Measurements from ENCODE around the gene CUX1.

Gene CUX1

DNA sequence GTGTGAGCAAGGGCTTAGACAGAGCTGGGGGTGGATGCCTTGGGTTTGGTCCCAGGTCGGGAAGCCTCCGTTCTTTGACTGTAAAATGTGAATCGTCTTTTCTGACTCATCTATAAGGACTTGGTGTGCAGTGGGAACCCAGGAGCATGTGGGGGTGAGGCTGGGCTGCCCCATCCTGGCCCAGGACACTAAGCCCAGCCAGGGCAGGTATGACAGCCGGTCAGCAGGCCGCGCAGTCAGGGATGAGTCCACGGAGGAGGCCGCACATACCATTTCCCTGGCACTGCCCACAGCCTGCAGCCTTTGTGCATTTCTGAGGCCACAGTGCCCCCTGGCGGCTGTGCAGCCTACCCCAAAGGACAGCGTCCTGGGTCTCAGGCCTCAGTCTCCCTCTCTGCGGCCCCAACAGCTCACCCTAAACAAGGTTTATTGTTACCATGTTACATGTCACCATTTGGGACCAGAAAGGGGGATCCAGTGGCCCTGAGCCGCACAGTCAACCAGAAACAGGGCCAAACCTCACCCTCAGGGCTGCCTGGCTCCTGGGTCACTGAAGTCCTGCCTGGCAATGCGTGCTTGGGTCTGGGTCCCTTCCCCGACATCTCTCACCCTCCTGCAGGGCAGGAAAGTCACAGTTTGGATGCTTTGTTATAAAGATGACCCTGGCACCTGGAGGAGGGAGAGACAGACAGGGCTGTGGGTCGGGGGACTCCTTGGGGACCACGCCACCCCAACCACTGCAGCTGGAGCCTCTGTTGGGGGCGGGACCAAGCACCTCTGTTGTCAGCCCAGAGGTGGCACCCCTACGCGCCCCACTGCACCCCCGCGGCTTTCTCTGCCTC, 454.9 kb downstream of the CUX1 start:
- DNase-seq (ENCODE audit: low read depth): peak; percentile 75
- no peak overlapping the region for H3K4me3 ChIP-seq (ENCODE audit: low read length)
- TF ChIP-seq, protein P1, sequence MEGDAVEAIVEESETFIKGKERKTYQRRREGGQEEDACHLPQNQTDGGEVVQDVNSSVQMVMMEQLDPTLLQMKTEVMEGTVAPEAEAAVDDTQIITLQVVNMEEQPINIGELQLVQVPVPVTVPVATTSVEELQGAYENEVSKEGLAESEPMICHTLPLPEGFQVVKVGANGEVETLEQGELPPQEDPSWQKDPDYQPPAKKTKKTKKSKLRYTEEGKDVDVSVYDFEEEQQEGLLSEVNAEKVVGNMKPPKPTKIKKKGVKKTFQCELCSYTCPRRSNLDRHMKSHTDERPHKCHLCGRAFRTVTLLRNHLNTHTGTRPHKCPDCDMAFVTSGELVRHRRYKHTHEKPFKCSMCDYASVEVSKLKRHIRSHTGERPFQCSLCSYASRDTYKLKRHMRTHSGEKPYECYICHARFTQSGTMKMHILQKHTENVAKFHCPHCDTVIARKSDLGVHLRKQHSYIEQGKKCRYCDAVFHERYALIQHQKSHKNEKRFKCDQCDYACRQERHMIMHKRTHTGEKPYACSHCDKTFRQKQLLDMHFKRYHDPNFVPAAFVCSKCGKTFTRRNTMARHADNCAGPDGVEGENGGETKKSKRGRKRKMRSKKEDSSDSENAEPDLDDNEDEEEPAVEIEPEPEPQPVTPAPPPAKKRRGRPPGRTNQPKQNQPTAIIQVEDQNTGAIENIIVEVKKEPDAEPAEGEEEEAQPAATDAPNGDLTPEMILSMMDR (conservative IDR thresholded peaks at IDR 0.05; ENCODE audit: low read length): peak; percentile 91

DNA sequence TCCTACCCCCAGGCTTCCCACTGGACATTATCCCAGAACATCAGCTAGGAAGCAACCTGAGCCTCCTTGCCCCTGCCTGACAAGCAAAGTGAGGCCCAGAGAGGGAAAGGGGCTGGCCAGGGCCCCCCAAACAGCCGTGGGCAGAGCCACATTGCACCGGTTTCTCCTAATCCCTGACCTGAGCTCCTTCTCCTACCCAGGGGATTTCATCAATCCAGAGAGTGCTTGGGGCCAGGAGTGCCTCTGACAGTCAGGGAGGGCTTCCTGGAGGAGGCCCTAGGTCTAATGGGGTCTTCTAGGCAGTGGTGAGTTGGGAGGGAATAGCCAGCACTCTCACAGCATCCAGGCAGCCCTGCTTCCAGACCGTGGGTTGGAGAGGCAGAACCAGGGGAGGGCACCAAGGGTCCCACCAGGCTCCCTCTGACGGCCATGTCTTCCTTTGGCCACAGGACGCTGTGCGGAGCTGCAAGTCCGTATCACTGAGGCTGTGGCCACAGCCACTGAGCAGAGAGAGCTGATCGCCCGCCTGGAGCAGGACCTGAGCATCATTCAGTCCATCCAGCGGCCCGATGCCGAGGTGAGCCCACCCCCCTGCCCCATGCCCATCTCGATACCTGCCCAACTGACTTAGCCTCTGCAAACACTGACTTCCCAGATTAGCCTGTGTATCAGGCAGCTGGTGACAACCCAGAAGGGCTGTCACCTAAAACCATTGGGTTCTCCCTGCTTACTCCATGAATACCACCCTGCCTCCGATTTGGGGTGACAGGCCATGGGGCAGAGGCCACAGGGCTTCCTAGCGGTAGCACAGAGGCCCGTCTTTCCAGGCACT, 455.7 kb downstream of the CUX1 start:
- H3K4me3 ChIP-seq (ENCODE audit: low read length): no peak overlapping the region
- TF ChIP-seq, protein P1 (conservative IDR thresholded peaks at IDR 0.05; ENCODE audit: low read length): no peak
- no peak for DNase-seq (ENCODE audit: low read depth)

DNA sequence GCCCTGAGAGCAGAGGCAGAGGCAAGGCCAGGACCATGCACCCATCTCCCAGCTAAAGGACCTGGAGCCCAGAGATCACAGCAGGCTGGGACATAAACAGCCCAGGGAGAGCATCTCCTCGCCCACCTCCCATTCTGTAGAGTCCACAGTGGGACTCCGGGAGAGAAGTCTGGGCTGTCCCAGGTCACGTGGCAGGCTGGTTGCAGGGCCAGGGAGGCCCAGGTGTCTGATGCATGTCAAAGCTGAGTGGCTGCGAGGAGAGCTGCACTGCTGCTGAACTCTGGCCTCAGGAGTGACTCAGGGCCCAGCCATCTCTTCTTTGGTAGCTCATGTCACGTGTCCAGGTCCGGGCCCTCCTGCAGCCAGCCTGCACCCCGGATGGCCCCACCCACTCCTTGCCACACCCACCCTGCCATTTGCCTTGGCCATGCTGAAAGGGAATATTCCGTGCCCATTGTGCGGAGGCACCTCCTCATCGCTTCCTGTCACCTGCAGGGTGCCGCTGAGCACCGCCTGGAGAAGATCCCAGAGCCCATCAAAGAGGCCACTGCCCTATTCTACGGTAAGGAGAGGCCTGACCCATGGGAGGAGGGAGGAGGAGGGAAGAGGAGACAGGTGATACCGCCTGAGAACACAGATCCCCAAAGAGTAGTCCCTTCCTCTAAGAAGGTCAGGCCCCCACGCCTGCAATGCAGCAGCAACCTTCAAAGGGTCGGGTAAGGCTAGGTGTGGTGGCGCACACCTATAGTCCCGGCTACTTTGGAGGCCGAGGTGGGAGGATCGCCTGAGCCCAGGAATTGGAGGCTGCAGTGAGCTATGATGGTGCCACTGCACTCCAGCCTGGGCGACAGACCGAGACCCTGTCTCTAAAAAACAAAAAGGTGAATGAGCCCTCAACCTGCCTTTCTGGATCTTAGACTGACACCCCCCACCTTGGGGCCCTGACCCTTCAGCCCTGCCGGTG, 456.6 kb downstream of the CUX1 start:
- TF ChIP-seq, protein P1 (conservative IDR thresholded peaks at IDR 0.05; ENCODE audit: low read length): no peak
- peak; percentile 53 for DNase-seq (ENCODE audit: low read depth)
- H3K4me3 ChIP-seq (ENCODE audit: low read length): no peak overlapping the region

DNA sequence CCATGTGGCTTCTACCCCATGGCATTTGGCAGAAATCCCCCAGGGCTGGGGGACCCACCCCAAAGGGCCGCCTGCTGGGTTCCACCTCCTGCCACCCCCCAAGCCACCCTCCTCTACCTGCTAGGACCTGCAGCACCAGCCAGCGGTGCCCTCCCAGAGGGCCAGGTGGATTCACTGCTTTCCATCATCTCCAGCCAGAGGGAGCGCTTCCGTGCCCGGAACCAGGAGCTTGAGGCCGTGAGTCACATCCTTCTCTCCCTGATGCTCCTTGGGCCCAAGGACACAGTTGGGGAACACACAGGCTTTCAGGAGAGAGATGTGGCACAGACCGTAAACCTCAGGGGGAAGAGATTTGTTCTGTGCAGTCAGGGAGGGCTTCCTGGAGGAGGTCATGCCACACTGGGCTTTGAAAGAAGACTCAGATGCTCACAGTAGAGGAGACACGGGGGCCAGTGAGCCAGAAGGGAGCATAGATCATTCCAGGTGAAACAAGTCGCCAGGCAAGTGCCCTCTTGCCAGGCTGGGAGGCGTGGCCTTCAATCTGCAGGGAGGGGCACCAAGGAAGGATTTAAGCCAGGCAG, 457.8 kb downstream of the CUX1 start:
- no peak for DNase-seq (ENCODE audit: low read depth)
- TF ChIP-seq, protein P1 (conservative IDR thresholded peaks at IDR 0.05; ENCODE audit: low read length): no peak
- H3K4me3 ChIP-seq (ENCODE audit: low read length): no peak overlapping the region

DNA sequence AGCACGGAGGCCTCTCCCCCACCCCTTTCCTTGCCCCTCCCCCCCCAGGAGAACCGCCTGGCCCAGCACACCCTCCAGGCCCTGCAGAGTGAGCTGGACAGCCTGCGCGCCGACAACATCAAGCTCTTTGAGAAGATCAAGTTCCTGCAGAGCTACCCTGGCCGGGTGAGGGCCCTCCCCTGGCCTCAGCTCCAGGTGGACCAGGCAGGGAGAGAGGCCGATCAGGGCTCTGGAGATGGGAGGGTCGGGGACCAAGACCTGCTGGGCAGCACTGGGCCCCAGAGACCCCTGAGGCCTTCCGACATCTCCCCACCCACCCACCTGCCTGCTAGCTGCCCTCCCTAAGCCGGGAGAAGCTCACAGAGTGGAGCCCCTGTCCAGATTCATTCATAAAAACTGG, 460.5 kb downstream of the CUX1 start:
- no peak for DNase-seq (ENCODE audit: low read depth)
- H3K4me3 ChIP-seq (ENCODE audit: low read length): no peak overlapping the region
- TF ChIP-seq, protein P1 (conservative IDR thresholded peaks at IDR 0.05; ENCODE audit: low read length): no peak

Data from AG10803 (cell line).